Astrocyte (in vitro differentiated cells and primary cell): ENCODE results near the gene FARS2. TPM values are rescaled to one million over a fixed set of nuclear protein-coding genes. Genes with fewer than 3 reads are reported as not detected.

Experiments
- DNase-seq: peaks from one replicate; pipeline ENCODE4 v3.0.0-alpha.2; 2010; ENCODE audit warnings: low read depth
- FAIRE-seq: peaks from 2 replicates; lab custom pipeline; 2011; peaks lifted over from hg19 to GRCh38; lab: Jason Lieb, UNC
- H2AFZ ChIP-seq: 2 replicates; pipeline ENCODE4 v1.6.0; 2012; ENCODE audit warnings: low read depth, low read length, inconsistent platforms
- H3K27ac ChIP-seq: 2 replicates; pipeline ENCODE4 v1.5.1; 2011; ENCODE audit warnings: low read depth, low read length, inconsistent platforms
- H3K27me3 ChIP-seq: 2 replicates; pipeline ENCODE4 v1.6.0; 2011; ENCODE audit warnings: low read length, inconsistent platforms; ENCODE audit not compliant: insufficient read depth
- H3K36me3 ChIP-seq: 2 replicates; pipeline ENCODE4 v1.5.1; 2011; ENCODE audit warnings: low read length, inconsistent platforms; ENCODE audit not compliant: insufficient read depth
- H3K4me1 ChIP-seq: 2 replicates; pipeline ENCODE4 v1.5.1; 2011; ENCODE audit warnings: low read length, inconsistent platforms; ENCODE audit not compliant: insufficient read depth
- H3K4me2 ChIP-seq: 2 replicates; pipeline ENCODE4 v1.6.0; 2012; ENCODE audit warnings: low read length, inconsistent platforms
- H3K4me3 ChIP-seq: 2 replicates; pipeline ENCODE4 v1.5.1; 2011; ENCODE audit warnings: low read depth, mild to moderate bottlenecking, low read length, inconsistent platforms; ENCODE audit not compliant: insufficient read depth
- H3K79me2 ChIP-seq: 2 replicates; pipeline ENCODE4 v1.6.0; 2012; ENCODE audit warnings: mild to moderate bottlenecking, low read length, inconsistent platforms; ENCODE audit not compliant: insufficient read depth
- H3K9ac ChIP-seq: 2 replicates; pipeline ENCODE4 v1.6.0; 2012; ENCODE audit warnings: mild to moderate bottlenecking, low read length, inconsistent platforms
- H3K9me3 ChIP-seq: 2 replicates; pipeline ENCODE4 v1.5.1; 2012; ENCODE audit warnings: low read depth, mild to moderate bottlenecking, low read length, inconsistent platforms; ENCODE audit not compliant: insufficient read depth
- H4K20me1 ChIP-seq: 2 replicates; pipeline ENCODE4 v1.6.0; 2012; ENCODE audit warnings: low read length, inconsistent platforms; ENCODE audit not compliant: insufficient read depth
- H3K27ac Mint-ChIP-seq: one replicate; pipeline ENCODE4 v1.8.0; 2021; ENCODE audit warnings: mild to moderate bottlenecking, mixed read lengths; ENCODE audit not compliant: unreplicated experiment
- H3K27me3 Mint-ChIP-seq: one replicate; pipeline ENCODE4 v1.8.0; 2021; ENCODE audit warnings: low read depth, mixed read lengths; ENCODE audit not compliant: unreplicated experiment
- H3K36me3 Mint-ChIP-seq: one replicate; pipeline ENCODE4 v1.8.0; 2021; ENCODE audit warnings: low read depth, mixed read lengths; ENCODE audit not compliant: unreplicated experiment
- H3K4me1 Mint-ChIP-seq: one replicate; pipeline ENCODE4 v1.8.0; 2021; ENCODE audit warnings: low read depth, mixed read lengths; ENCODE audit not compliant: unreplicated experiment
- H3K4me3 Mint-ChIP-seq: one replicate; pipeline ENCODE4 v1.8.0; 2021; ENCODE audit warnings: mild to moderate bottlenecking, moderate library complexity, mixed read lengths; ENCODE audit not compliant: unreplicated experiment
- H3K9me3 Mint-ChIP-seq: one replicate; pipeline ENCODE4 v1.8.0; 2021; ENCODE audit warnings: mild to moderate bottlenecking, mixed read lengths; ENCODE audit not compliant: unreplicated experiment
- EZH2 ChIP-seq: IDR thresholded peaks from 2 replicates; pipeline ENCODE4 v1.6.1; 2012; ENCODE audit warnings: mild to moderate bottlenecking, low read length, inconsistent platforms; ENCODE audit not compliant: insufficient read depth
- total RNA-seq: library from RNA; stranded (reverse); gene quantifications from 2 replicates; pipeline ENCODE4 v1.2.1, GENCODE V29; 2021
- TF ChIP-seq, protein P1 (sequence below): IDR thresholded peaks from 2 replicates; pipeline ENCODE4 v1.5.1; 2011; ENCODE audit warnings: low read depth, mild to moderate bottlenecking, inconsistent platforms, low read length, moderate library complexity; ENCODE audit not compliant: insufficient read depth

The FARS2 gene
- total RNA-seq, 1 donor from 2014 or later: 13.3 TPM

DNA sequence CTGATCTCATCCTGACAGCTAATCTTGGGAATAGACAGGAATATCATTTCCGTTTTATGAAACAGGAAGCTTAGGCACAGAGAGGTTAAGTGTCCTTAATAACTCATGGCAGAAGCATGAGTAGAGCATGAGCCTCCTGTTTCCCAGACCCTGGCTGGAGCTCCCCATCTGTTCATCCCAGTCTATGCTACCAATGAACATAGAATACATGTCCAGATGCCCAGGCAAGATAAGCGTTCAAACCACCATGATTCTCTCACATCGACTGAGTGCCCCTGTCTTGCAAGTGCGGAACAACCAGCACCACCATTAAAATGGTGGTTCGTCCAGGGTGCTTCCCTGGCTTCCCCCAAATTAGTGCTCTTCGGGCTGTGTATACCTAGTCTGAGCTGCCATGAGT is 217.1 kb downstream of the FARS2 start:
- no peak overlapping the region for H3K27ac Mint-ChIP-seq
- H2AFZ ChIP-seq: no peak overlapping the region
- no peaks in the 10 kb centered on the region for H3K9me3 ChIP-seq
- H3K27me3 Mint-ChIP-seq: no peaks in the 10 kb centered on the region
- no peak for FAIRE-seq
- no peaks in the 10 kb centered on the region for H3K4me1 Mint-ChIP-seq
- TF ChIP-seq, protein P1, sequence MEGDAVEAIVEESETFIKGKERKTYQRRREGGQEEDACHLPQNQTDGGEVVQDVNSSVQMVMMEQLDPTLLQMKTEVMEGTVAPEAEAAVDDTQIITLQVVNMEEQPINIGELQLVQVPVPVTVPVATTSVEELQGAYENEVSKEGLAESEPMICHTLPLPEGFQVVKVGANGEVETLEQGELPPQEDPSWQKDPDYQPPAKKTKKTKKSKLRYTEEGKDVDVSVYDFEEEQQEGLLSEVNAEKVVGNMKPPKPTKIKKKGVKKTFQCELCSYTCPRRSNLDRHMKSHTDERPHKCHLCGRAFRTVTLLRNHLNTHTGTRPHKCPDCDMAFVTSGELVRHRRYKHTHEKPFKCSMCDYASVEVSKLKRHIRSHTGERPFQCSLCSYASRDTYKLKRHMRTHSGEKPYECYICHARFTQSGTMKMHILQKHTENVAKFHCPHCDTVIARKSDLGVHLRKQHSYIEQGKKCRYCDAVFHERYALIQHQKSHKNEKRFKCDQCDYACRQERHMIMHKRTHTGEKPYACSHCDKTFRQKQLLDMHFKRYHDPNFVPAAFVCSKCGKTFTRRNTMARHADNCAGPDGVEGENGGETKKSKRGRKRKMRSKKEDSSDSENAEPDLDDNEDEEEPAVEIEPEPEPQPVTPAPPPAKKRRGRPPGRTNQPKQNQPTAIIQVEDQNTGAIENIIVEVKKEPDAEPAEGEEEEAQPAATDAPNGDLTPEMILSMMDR: no peak
- no peak for TF ChIP-seq EZH2
- no peaks in the 10 kb centered on the region for H4K20me1 ChIP-seq
- no peak overlapping the region for H3K4me2 ChIP-seq
- no peak overlapping the region for H3K4me3 Mint-ChIP-seq
- H3K27me3 ChIP-seq: no peaks in the 10 kb centered on the region
- H3K9ac ChIP-seq: no peak overlapping the region
- H3K4me3 ChIP-seq: no peak overlapping the region
- DNase-seq: no peak
- no peaks in the 10 kb centered on the region for H3K4me1 ChIP-seq
- no peaks in the 10 kb centered on the region for H3K79me2 ChIP-seq
- peaks cover 2% of the 10 kb centered on the region for H3K9me3 Mint-ChIP-seq
- H3K36me3 Mint-ChIP-seq: no peaks in the 10 kb centered on the region
- no peak overlapping the region for H3K27ac ChIP-seq
- H3K36me3 ChIP-seq: no peaks in the 10 kb centered on the region

DNA sequence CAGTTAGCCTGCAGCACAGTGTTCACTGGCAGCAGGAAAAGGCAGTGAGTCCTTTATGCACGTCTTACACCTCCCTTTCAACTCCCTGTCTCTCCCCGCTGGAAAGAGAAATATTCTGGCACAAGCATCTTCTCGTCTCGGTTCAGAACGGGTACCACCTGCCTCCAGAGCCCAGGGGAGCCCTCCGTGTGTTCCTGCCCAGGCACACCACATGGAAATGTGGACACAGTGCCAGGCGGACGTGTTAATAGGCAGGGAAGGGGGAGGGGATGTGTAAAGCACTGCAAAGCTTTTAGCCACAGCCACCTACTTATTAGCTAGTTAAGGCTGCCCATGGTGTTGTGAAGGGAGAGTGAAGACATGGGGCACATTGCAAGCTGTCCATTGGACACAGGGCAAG is 219.7 kb downstream of the FARS2 start:
- H3K4me2 ChIP-seq: peak overlapping the region; percentile 50
- no peak overlapping the region for H3K4me3 ChIP-seq
- H3K9me3 ChIP-seq: no peaks in the 10 kb centered on the region
- H3K27ac ChIP-seq: no peak overlapping the region
- no peak overlapping the region for H3K9ac ChIP-seq
- no peak for TF ChIP-seq EZH2
- TF ChIP-seq, protein P1: no peak
- H3K27me3 ChIP-seq: no peaks in the 10 kb centered on the region
- DNase-seq (no peak), FAIRE-seq (no peak)
- no peaks in the 10 kb centered on the region for H4K20me1 ChIP-seq
- Mint-ChIP-seq H3K4me1 (no peaks in the 10 kb centered on the region), H3K4me3 (no peak overlapping the region), H3K27me3 (no peaks in the 10 kb centered on the region), H3K27ac (no peak overlapping the region), H3K36me3 (no peaks in the 10 kb centered on the region), H3K9me3 (no peaks in the 10 kb centered on the region)
- no peaks in the 10 kb centered on the region for H3K36me3 ChIP-seq
- H3K4me1 ChIP-seq: no peaks in the 10 kb centered on the region
- no peaks in the 10 kb centered on the region for H3K79me2 ChIP-seq
- H2AFZ ChIP-seq: no peak overlapping the region

DNA sequence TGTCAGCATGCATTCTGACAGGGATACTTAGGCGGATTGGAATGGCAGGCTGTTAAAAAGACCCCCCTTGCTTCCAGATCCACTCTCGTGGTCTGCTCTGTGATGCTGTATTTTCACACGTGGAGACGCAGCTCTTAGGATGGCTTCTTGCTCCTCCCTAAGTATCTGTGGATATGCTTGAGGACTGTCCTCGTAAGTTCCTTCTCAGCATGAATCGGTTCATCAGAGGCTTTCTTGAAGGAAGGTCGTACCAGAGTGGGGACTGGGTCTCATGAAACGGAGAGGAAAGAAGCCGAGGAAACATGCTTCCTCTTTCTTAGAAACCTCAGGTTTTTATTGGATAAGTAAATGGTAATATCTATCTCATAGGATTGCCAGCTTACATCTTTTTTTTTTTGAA is 220.4 kb downstream of the FARS2 start:
- no peak overlapping the region for H3K4me3 ChIP-seq
- H3K4me1 ChIP-seq: no peaks in the 10 kb centered on the region
- H3K4me2 ChIP-seq: no peak overlapping the region
- Mint-ChIP-seq H3K4me3 (no peak overlapping the region), H3K4me1 (no peaks in the 10 kb centered on the region), H3K9me3 (no peaks in the 10 kb centered on the region), H3K27ac (no peak overlapping the region), H3K27me3 (no peaks in the 10 kb centered on the region), H3K36me3 (no peaks in the 10 kb centered on the region)
- DNase-seq: no peak
- no peak for FAIRE-seq
- H3K36me3 ChIP-seq: no peaks in the 10 kb centered on the region
- no peak overlapping the region for H3K9ac ChIP-seq
- TF ChIP-seq, protein P1: no peak
- no peak for TF ChIP-seq EZH2
- no peak overlapping the region for H2AFZ ChIP-seq
- H3K79me2 ChIP-seq: no peaks in the 10 kb centered on the region
- no peaks in the 10 kb centered on the region for H3K9me3 ChIP-seq
- no peaks in the 10 kb centered on the region for H3K27me3 ChIP-seq
- no peaks in the 10 kb centered on the region for H4K20me1 ChIP-seq
- H3K27ac ChIP-seq: no peak overlapping the region
